PC-3 (cell line): ENCODE results near the gene CFAP46. TPM values are rescaled to one million over a fixed set of nuclear protein-coding genes. Genes with fewer than 3 reads are reported as not detected.

ENCODE experiments used
- ATAC-seq: fragments of 200-7000 bp; cut with Tn5 transposase; 2 replicates; pipeline ENCODE4 v1.9.1; 2020; ENCODE audit warnings: mild to moderate bottlenecking, moderate library complexity
- BruUV-seq: library from RNA; stranded (reverse); fragments of 400-500 nt; replicated peaks from 2 replicates; lab custom pipeline; 2021; lab: Mats Ljungman, UMichigan
- CTCF ChIA-PET: fragments of 300-600 bp; sonication (Branson Sonifier 250); formaldehyde crosslinking; loops from one replicate; lab custom pipeline; 2022; ENCODE audit warnings: antibody characterized with exemption; lab: Charles Lee
- POLR2A ChIA-PET: fragments of 300-600 bp; sonication (Branson Sonifier 250); formaldehyde crosslinking; loops from one replicate; lab custom pipeline; 2022; ENCODE audit warnings: antibody characterized with exemption; ENCODE audit not compliant: unreplicated experiment; lab: Charles Lee
- DNase-seq: peaks from one replicate; pipeline ENCODE4 v3.0.0-alpha.2; 2015
- H2AFZ ChIP-seq: fragments of 300-600 bp; sonication (generic); 2 replicates; pipeline ENCODE4 v1.6.0; 2016; ENCODE audit warnings: antibody characterized with exemption, low read length
- H3F3A ChIP-seq: fragments of 300-600 bp; sonication (generic); one replicate; pipeline ENCODE4 v1.6.0; 2017; ENCODE audit warnings: antibody characterized with exemption, low read length, control low read depth, mild to moderate bottlenecking; ENCODE audit not compliant: unreplicated experiment
- H3K27ac ChIP-seq: fragments of 300-600 bp; sonication (generic); 2 replicates; pipeline ENCODE4 v1.5.1; 2016; ENCODE audit warnings: mild to moderate bottlenecking, low read length
- H3K27me3 ChIP-seq: fragments of 300-600 bp; sonication (generic); 2 replicates; pipeline ENCODE4 v1.6.1; 2016; ENCODE audit warnings: low read length, mixed read lengths
- H3K36me3 ChIP-seq: fragments of 300-600 bp; sonication (generic); 2 replicates; pipeline ENCODE4 v1.6.1; 2016; ENCODE audit warnings: low read depth, mixed run types, low read length, mixed read lengths
- H3K4me1 ChIP-seq: fragments of 300-600 bp; sonication (generic); 2 replicates; pipeline ENCODE4 v1.5.1; 2016; ENCODE audit warnings: low read length; ENCODE audit not compliant: insufficient read depth
- H3K4me2 ChIP-seq: fragments of 300-600 bp; sonication (generic); 2 replicates; pipeline ENCODE4 v1.6.0; 2016; ENCODE audit warnings: low read length
- H3K4me3 ChIP-seq: fragments of 300-600 bp; sonication (generic); 2 replicates; pipeline ENCODE4 v1.5.1; 2016; ENCODE audit warnings: mild to moderate bottlenecking, low read length, mixed read lengths
- H3K79me2 ChIP-seq: fragments of 300-600 bp; sonication (generic); 2 replicates; pipeline ENCODE4 v1.6.1; 2017; ENCODE audit warnings: low read length, mixed read lengths
- H3K9ac ChIP-seq: fragments of 300-600 bp; sonication (generic); 2 replicates; pipeline ENCODE4 v1.6.0; 2016; ENCODE audit warnings: mild to moderate bottlenecking, low read length
- H3K9me2 ChIP-seq: fragments of 300-600 bp; sonication (generic); replicated peaks from 2 replicates; pipeline ENCODE4 v1.6.1; 2016; ENCODE audit warnings: mixed run types, low read length, mixed read lengths
- H3K9me3 ChIP-seq: fragments of 300-600 bp; sonication (generic); 2 replicates; pipeline ENCODE4 v1.6.1; 2016; ENCODE audit warnings: low read length, mixed read lengths
- H4K20me1 ChIP-seq: fragments of 300-600 bp; sonication (generic); 2 replicates; pipeline ENCODE4 v1.6.1; 2016; ENCODE audit warnings: low read length, mixed read lengths
- EZH2 ChIP-seq: fragments of 300-600 bp; sonication (generic); IDR thresholded peaks from one replicate; pipeline ENCODE4 v1.6.1; 2017; ENCODE audit warnings: antibody characterized with exemption, mild to moderate bottlenecking, low read length; ENCODE audit not compliant: unreplicated experiment
- EZH2phosphoT487 ChIP-seq: fragments of 300-600 bp; sonication (generic); IDR thresholded peaks from 2 replicates; pipeline ENCODE4 v1.6.1; 2018; ENCODE audit warnings: mild to moderate bottlenecking, antibody characterized with exemption, low read length, borderline replicate concordance
- intact Hi-C: fragments of 100-400 bp; cut with micrococcal nuclease; formaldehyde crosslinking; loops from 2 replicates; pipeline ENCODE4 v1.9.0; 2023
- total RNA-seq: library from RNA; depleted of rRNA; stranded (reverse); fragments of >200 nt; gene quantifications from 2 replicates; pipeline ENCODE4 v1.2.3, GENCODE V29; 2014
- TF ChIP-seq, protein P1 (sequence below): fragments of 300-600 bp; sonication (generic); conservative IDR thresholded peaks from 2 replicates; pipeline ENCODE4 v1.5.1; 2017; ENCODE audit warnings: antibody characterized with exemption, low read depth, mild to moderate bottlenecking, low read length

Gene CFAP46
- total RNA-seq, 1 experiment from 2014 or later, result 0.04 TPM

DNA sequence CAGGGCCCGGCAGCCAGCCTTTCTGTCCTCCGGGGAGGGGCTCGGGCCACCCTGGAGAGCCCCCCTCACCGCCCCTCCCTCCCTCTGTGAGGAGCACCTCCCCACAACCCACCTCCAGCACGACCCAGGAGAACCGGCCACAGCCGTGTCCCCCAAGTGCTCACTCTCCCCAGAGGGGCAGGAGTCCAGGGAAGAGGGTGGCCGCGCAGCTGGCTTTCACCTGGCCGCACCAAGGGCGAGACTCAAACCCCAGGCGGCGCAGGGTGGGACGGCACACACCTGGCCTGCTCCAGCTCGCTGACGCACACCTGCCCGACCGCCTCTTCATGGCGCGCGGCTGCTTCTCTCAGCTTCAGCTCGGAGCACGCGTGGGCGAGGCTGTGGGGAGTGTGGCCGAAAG, 73.4 kb downstream of the CFAP46 start:
- no peaks in the 10 kb centered on the region for H3K9me2 ChIP-seq
- no peaks in the 10 kb centered on the region for H3K4me1 ChIP-seq
- BruUV-seq, result no TSS peak
- no peaks in the 10 kb centered on the region for H3F3A ChIP-seq
- H3K27ac ChIP-seq, result no peak overlapping the region
- intact Hi-C loops, result no loop called here
- H2AFZ ChIP-seq, result no peak overlapping the region
- no peak overlapping the region for H3K4me2 ChIP-seq
- no peaks in the 10 kb centered on the region for H4K20me1 ChIP-seq
- ATAC-seq, result no peak
- ChIA-PET CTCF (no interaction called here), POLR2A (no interaction called here)
- no peak overlapping the region for H3K9ac ChIP-seq
- H3K79me2 ChIP-seq, result no peaks in the 10 kb centered on the region
- no peak overlapping the region for H3K4me3 ChIP-seq
- H3K27me3 ChIP-seq, result peaks cover 49% of the 10 kb centered on the region
- DNase-seq, result no peak
- no peaks in the 10 kb centered on the region for H3K36me3 ChIP-seq
- TF ChIP-seq EZH2phosphoT487, result no peak
- no peaks in the 10 kb centered on the region for H3K9me3 ChIP-seq

DNA sequence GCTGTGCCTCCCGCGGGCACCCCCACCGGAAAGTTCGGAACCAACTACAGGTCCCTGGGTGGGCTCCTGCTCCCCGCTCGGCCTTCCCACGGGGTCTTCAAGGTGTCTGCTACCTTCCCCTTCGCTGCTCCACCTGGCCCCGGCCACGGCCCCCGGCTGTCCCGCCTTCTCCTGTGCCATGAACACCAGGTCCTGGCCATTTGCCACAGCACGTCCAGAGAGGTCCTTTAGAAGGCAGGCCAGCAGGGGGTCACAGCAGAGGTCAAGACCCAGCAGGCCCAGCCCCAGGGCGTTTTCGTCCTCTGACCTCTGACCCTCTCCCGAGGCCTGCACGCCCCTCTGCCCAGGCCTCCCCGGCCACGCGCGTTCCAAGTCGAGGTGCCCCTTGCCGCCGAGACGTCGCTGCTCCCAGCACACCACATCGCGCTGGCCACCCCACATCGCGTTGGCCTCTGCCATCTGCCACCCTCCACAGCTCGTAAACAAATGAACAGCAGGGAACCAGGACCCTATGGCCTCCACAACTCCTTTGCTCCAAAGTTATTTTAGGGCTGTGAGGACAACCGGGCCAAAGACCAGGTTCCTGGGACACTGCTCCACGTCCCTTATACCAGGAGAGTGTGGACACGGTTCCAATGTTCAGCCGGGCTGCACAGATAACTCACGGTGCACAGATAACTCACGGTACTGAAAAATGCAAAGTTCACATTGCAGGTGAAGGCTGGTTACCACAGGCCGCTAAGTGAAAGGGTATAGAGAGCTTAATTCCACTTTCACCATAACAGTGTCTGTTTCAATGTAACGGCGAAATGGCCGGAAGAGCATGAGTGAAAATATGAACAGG, 74.3 kb downstream of the CFAP46 start:
- H3K9ac ChIP-seq, result no peak overlapping the region
- no peaks in the 10 kb centered on the region for H3F3A ChIP-seq
- peaks cover 40% of the 10 kb centered on the region for H3K27me3 ChIP-seq
- no peak for DNase-seq
- no peak for ATAC-seq
- no peaks in the 10 kb centered on the region for H4K20me1 ChIP-seq
- H3K4me3 ChIP-seq, result no peak overlapping the region
- ChIA-PET POLR2A (no interaction called here), CTCF (no interaction called here)
- no peak overlapping the region for H3K27ac ChIP-seq
- H3K36me3 ChIP-seq, result no peaks in the 10 kb centered on the region
- no peak for TF ChIP-seq EZH2
- TF ChIP-seq EZH2phosphoT487, result no peak
- TF ChIP-seq, protein P1, sequence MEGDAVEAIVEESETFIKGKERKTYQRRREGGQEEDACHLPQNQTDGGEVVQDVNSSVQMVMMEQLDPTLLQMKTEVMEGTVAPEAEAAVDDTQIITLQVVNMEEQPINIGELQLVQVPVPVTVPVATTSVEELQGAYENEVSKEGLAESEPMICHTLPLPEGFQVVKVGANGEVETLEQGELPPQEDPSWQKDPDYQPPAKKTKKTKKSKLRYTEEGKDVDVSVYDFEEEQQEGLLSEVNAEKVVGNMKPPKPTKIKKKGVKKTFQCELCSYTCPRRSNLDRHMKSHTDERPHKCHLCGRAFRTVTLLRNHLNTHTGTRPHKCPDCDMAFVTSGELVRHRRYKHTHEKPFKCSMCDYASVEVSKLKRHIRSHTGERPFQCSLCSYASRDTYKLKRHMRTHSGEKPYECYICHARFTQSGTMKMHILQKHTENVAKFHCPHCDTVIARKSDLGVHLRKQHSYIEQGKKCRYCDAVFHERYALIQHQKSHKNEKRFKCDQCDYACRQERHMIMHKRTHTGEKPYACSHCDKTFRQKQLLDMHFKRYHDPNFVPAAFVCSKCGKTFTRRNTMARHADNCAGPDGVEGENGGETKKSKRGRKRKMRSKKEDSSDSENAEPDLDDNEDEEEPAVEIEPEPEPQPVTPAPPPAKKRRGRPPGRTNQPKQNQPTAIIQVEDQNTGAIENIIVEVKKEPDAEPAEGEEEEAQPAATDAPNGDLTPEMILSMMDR, result no peak
- no peak overlapping the region for H2AFZ ChIP-seq
- BruUV-seq, result no TSS peak
- no peaks in the 10 kb centered on the region for H3K79me2 ChIP-seq
- intact Hi-C loops, result no loop called here
- H3K4me1 ChIP-seq, result no peaks in the 10 kb centered on the region
- no peaks in the 10 kb centered on the region for H3K9me2 ChIP-seq
- H3K4me2 ChIP-seq, result no peak overlapping the region
- no peaks in the 10 kb centered on the region for H3K9me3 ChIP-seq

DNA sequence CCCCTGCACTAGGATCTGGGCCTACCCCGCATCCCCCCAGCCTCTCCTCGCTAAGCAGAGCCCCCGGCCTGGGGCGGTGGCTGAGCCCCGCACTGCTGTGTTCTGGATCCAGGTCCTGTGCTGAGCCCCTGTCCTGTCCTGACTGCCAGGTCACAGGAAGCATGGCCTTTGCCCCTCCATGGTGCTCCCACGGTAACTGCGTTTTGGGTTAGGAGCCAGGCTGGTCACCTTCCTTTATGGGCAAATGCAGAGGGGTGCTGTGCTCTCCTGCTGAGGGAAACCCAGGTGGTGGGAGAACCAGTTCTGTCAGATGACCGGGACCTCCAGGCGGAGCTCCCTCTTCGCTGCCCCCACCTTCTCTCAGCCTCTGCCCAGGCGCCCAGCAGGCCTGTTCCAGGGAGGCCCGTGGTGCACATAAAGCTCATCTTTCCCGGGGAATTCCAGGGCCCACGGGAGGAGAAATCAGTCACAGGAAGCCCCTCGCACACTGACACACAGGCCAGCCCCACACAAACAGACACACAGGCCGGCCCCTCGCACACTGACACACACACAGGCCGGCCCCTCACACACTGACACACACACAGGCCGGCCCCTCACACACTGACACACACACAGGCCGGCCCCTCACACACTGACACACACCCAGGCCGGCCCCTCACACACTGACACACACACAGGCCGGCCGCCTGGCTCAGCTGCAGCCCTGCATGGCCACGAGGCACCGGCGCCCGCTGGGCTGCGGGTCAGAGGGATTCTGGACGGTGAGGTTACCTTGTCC, 75.6 kb downstream of the CFAP46 start:
- no peak overlapping the region for H3K9ac ChIP-seq
- no peaks in the 10 kb centered on the region for H3K9me2 ChIP-seq
- no TSS peak for BruUV-seq
- no peaks in the 10 kb centered on the region for H3K4me1 ChIP-seq
- no peaks in the 10 kb centered on the region for H3K79me2 ChIP-seq
- no peaks in the 10 kb centered on the region for H3F3A ChIP-seq
- no peak overlapping the region for H3K4me2 ChIP-seq
- H3K27ac ChIP-seq, result no peak overlapping the region
- DNase-seq (no peak), ATAC-seq (no peak)
- H3K36me3 ChIP-seq, result no peaks in the 10 kb centered on the region
- H3K27me3 ChIP-seq, result peaks cover 32% of the 10 kb centered on the region
- no peak overlapping the region for H2AFZ ChIP-seq
- H4K20me1 ChIP-seq, result no peaks in the 10 kb centered on the region
- no peak overlapping the region for H3K4me3 ChIP-seq
- ChIA-PET CTCF (no interaction called here), POLR2A (no interaction called here)
- intact Hi-C loops, result no loop called here
- TF ChIP-seq EZH2, result no peak
- H3K9me3 ChIP-seq, result no peaks in the 10 kb centered on the region
